ENCODE data around the gene DYDC2.

Gene DYDC2

GRCh38 chr10:80318742-80319141, 37.8 kb upstream of the DYDC2 start:
- no peak for TF ChIP-seq POLR2AphosphoS5 (IDR thresholded peaks at IDR 0.05; ENCODE audit: low read depth)
- TF ChIP-seq SPI1 (IDR thresholded peaks at IDR 0.05; ENCODE audit: borderline replicate concordance, low read depth), result no peak
- no peak for TF ChIP-seq REST (IDR thresholded peaks at IDR 0.05; ENCODE audit: insufficient replicate concordance, low read depth)
- TF ChIP-seq CTCF (IDR thresholded peaks at IDR 0.05; ENCODE audit: insufficient read depth, low read length), result no peak
- no peak for TF ChIP-seq GABPA (IDR thresholded peaks at IDR 0.05; ENCODE audit: low read depth)
- no peak for DNase-seq (ENCODE audit: low read depth in 1 of 2, low spot score in 1 of 2)
- Histone ChIP-seq H3K4me3 (replicated peaks; ENCODE audit: insufficient read depth, low read length) (no peak overlapping the region), H3K27me3 (ENCODE audit: insufficient read depth, poor library complexity, severe bottlenecking) (no peaks in the 10 kb centered on the region), H3K27ac (replicated peaks) (no peak overlapping the region)

- H3K4me3 ChIP-seq (replicated peaks; ENCODE audit: insufficient read depth, low read length), result no peak overlapping the region
- no peaks in the 10 kb centered on the region for H3K27me3 ChIP-seq (ENCODE audit: insufficient read depth, poor library complexity, severe bottlenecking)
- H3K27ac ChIP-seq (replicated peaks), result no peak overlapping the region
- TF ChIP-seq GABPA (IDR thresholded peaks at IDR 0.05; ENCODE audit: low read depth) (no peak), SPI1 (IDR thresholded peaks at IDR 0.05; ENCODE audit: borderline replicate concordance, low read depth) (no peak), POLR2AphosphoS5 (IDR thresholded peaks at IDR 0.05; ENCODE audit: low read depth) (no peak), REST (IDR thresholded peaks at IDR 0.05; ENCODE audit: insufficient replicate concordance, low read depth) (no peak), CTCF (IDR thresholded peaks at IDR 0.05; ENCODE audit: insufficient read depth, low read length) (no peak)
- no peak for DNase-seq (ENCODE audit: low read depth in 1 of 2, low spot score in 1 of 2)
Observed at GRCh38 chr10:80319318-80319717, 37.3 kb upstream of the DYDC2 start.

GRCh38 chr10:80319725-80320290, 36.8 kb upstream of the DYDC2 start:
- Histone ChIP-seq H3K27ac (replicated peaks) (no peak overlapping the region), H3K27me3 (ENCODE audit: insufficient read depth, poor library complexity, severe bottlenecking) (no peaks in the 10 kb centered on the region), H3K4me3 (replicated peaks; ENCODE audit: insufficient read depth, low read length) (no peak overlapping the region)
- TF ChIP-seq CTCF (IDR thresholded peaks at IDR 0.05; ENCODE audit: insufficient read depth, low read length) (no peak), POLR2AphosphoS5 (IDR thresholded peaks at IDR 0.05; ENCODE audit: low read depth) (no peak), GABPA (IDR thresholded peaks at IDR 0.05; ENCODE audit: low read depth) (no peak), REST (IDR thresholded peaks at IDR 0.05; ENCODE audit: insufficient replicate concordance, low read depth) (no peak), SPI1 (IDR thresholded peaks at IDR 0.05; ENCODE audit: borderline replicate concordance, low read depth) (no peak)
- no peak for DNase-seq (ENCODE audit: low read depth in 1 of 2, low spot score in 1 of 2)

Data from HL-60 (cell line).